Measurements from ENCODE around the gene TENM4. TPM values are rescaled to one million over a fixed set of nuclear protein-coding genes. Genes with fewer than 3 reads are reported as not detected.

Gene TENM4
- total and polyA plus RNA-seq, 2 of the 8 experiments (the other 6 are each of a cell fraction or from before 2014, with no cell fraction given): 3.5 to 7.2 TPM

- Histone ChIP-seq H3K18ac (ENCODE audit: extremely low read depth, low read length) (no peak overlapping the region), H3K23ac (ENCODE audit: insufficient read length) (no peak overlapping the region), H3K56ac (replicated peaks; ENCODE audit: insufficient read length, low read depth, low read length) (no peak overlapping the region), H3K14ac (ENCODE audit: insufficient read length) (no peak overlapping the region), H2AFZ (ENCODE audit: low read length) (no peak overlapping the region), H2BK12ac (ENCODE audit: low read depth, low read length) (no peak overlapping the region), H3K27me3 (replicated peaks in 1 of 4; ENCODE audit: control insufficient read depth in 3 of 4, extremely low read depth in 1 of 4, insufficient read depth in 3 of 4, low read length in 3 of 4) (no peaks in the 10 kb centered on the region), H4K91ac (replicated peaks; ENCODE audit: insufficient read length, low read length) (no peak overlapping the region), H2BK15ac (ENCODE audit: low read length) (no peak overlapping the region), H3K9ac (replicated peaks in 1 of 4; ENCODE audit: extremely low read depth in 1 of 4, low read depth in 3 of 4, low read length in 3 of 4) (no peak overlapping the region), H3K36me3 (ENCODE audit: control insufficient read depth in 2 of 4, insufficient read depth in 4 of 4, low read length in 3 of 4) (no peaks in the 10 kb centered on the region), H2BK5ac (ENCODE audit: low read depth, low read length) (no peak overlapping the region), H2BK20ac (ENCODE audit: low read length) (no peak overlapping the region), H3K4me1 (replicated peaks in 1 of 4; ENCODE audit: control insufficient read depth in 3 of 4, insufficient read depth in 4 of 4, low read length in 3 of 4) (no peaks in the 10 kb centered on the region), H3K23me2 (ENCODE audit: low read depth, low read length) (no peaks in the 10 kb centered on the region), H2BK120ac (replicated peaks; ENCODE audit: low read depth, low read length) (no peak overlapping the region), H4K20me1 (replicated peaks in 1 of 2; ENCODE audit: control insufficient read depth in 1 of 2, insufficient read depth in 2 of 2, low read length in 2 of 2) (no peaks in the 10 kb centered on the region), H3K4me2 (ENCODE audit: insufficient read depth in 1 of 2, low read depth in 2 of 2, low read length in 2 of 2) (no peak overlapping the region), H4K8ac (ENCODE audit: extremely low read depth, insufficient read depth, low read length) (no peak overlapping the region), H3K4me3 (ENCODE audit: extremely low read depth in 1 of 4, insufficient read depth in 2 of 4, low read depth in 3 of 4, low read length in 4 of 4) (no peak overlapping the region), H2AK5ac (ENCODE audit: low read depth, low read length) (no peak overlapping the region), H3K4ac (replicated peaks; ENCODE audit: insufficient read length, low read depth, low read length) (no peak overlapping the region), H3K79me1 (ENCODE audit: low read depth, low read length) (no peaks in the 10 kb centered on the region), H3K27ac (ENCODE audit: low read depth, low read length) (no peak overlapping the region), H4K5ac (ENCODE audit: insufficient read length, low read depth, low read length) (no peak overlapping the region), H3K9me3 (ENCODE audit: insufficient read depth in 2 of 2, low read depth in 1 of 2, low read length in 1 of 2) (no peaks in the 10 kb centered on the region), H3K79me2 (ENCODE audit: control insufficient read depth in 1 of 2, insufficient read depth in 2 of 2, low read length in 2 of 2) (no peaks in the 10 kb centered on the region)
- TF ChIP-seq KDM5A (IDR thresholded peaks at IDR 0.05; ENCODE audit: low read length) (no peak), SRF (IDR thresholded peaks at IDR 0.05; ENCODE audit: low read depth, low read length) (no peak), EZH2 (IDR thresholded peaks at IDR 0.05; ENCODE audit: low read depth, low read length, severe bottlenecking) (no peak), RNF2 (IDR thresholded peaks at IDR 0.05; ENCODE audit: borderline replicate concordance, low read depth, low read length, missing control alignments, poor library complexity, severe bottlenecking) (no peak), POU5F1 (IDR thresholded peaks at IDR 0.05; ENCODE audit: low read depth, low read length) (no peak), MAX (IDR thresholded peaks at IDR 0.05) (no peak), TAF7 (optimal IDR thresholded peaks at IDR 0.05; ENCODE audit: borderline replicate concordance, low read depth, low read length) (no peak), CTBP2 (IDR thresholded peaks at IDR 0.05; ENCODE audit: borderline replicate concordance, insufficient read depth, insufficient read length, low read length) (no peak), BRCA1 (IDR thresholded peaks at IDR 0.05; ENCODE audit: low read depth, low read length) (no peak), TBP (IDR thresholded peaks at IDR 0.05; ENCODE audit: low read depth, low read length) (no peak), E2F6 (IDR thresholded peaks at IDR 0.05) (no peak)
- POLR2A ChIA-PET (ENCODE audit: partially characterized antibody): no interaction called here
- WGBS, 2 experiments (ENCODE audit: extremely low coverage in 1 of 2, insufficient coverage in 1 of 2, insufficient read length in 1 of 2, insufficient replicate concordance in 2 of 2, low coverage in 1 of 2, low lambda C conversion rate in 2 of 2, missing lambda C conversion rate in 1 of 2): 89% methylated on average over 4 of the region's 4 CpGs; no CpG with 5 or more reads in 1 of the 2 experiments
- DNase-seq (ENCODE audit: low read depth in 1 of 2, low spot score in 2 of 2): no peak
- no peak for FAIRE-seq
- CTCF ChIA-PET (ENCODE audit: partially characterized antibody): no interaction called here
These were observed 300.9 kb downstream of the TENM4 start for GRCh38 chr11:79139900-79140299.
